ENCODE results near the gene DCAF8.

The DCAF8 gene

GRCh38 chr1:160264795-160265307 is 2.5 kb upstream of the DCAF8 start:
- DNase-seq (ENCODE audit: extremely low read depth, low read depth): no peak
- TF ChIP-seq CTCF (IDR thresholded peaks at IDR 0.05; ENCODE audit: low read depth, low read length, missing control alignments): no peak
- H3K4me3 ChIP-seq (replicated peaks; ENCODE audit: low read depth, low read length): no peak overlapping the region

GRCh38 chr1:160261556-160261892 is 825 bp downstream of the DCAF8 start:
- TF ChIP-seq CTCF (IDR thresholded peaks at IDR 0.05; ENCODE audit: low read depth, low read length, missing control alignments): no peak
- DNase-seq (ENCODE audit: extremely low read depth, low read depth): peak; percentile 72
- peak overlapping the region; percentile 97 for H3K4me3 ChIP-seq (replicated peaks; ENCODE audit: low read depth, low read length)

- no peak for TF ChIP-seq CTCF (IDR thresholded peaks at IDR 0.05; ENCODE audit: low read depth, low read length, missing control alignments)
- DNase-seq (ENCODE audit: extremely low read depth, low read depth): peak; percentile 77
- peak overlapping the region; percentile 97 for H3K4me3 ChIP-seq (replicated peaks; ENCODE audit: low read depth, low read length)
Observed at GRCh38 chr1:160260406-160261382, 1.7 kb downstream of the DCAF8 start.

- no peak overlapping the region for H3K4me3 ChIP-seq (replicated peaks; ENCODE audit: low read depth, low read length)
- DNase-seq (ENCODE audit: extremely low read depth, low read depth): no peak
- TF ChIP-seq CTCF (IDR thresholded peaks at IDR 0.05; ENCODE audit: low read depth, low read length, missing control alignments): no peak
Observed at GRCh38 chr1:160258177-160258798, 4.1 kb downstream of the DCAF8 start.

- DNase-seq (ENCODE audit: extremely low read depth, low read depth): no peak
- no peak for TF ChIP-seq CTCF (IDR thresholded peaks at IDR 0.05; ENCODE audit: low read depth, low read length, missing control alignments)
- H3K4me3 ChIP-seq (replicated peaks; ENCODE audit: low read depth, low read length): no peak overlapping the region
Observed at GRCh38 chr1:160257411-160258015, 4.8 kb downstream of the DCAF8 start.

GRCh38 chr1:160256396-160257046 is 5.8 kb downstream of the DCAF8 start:
- TF ChIP-seq CTCF (IDR thresholded peaks at IDR 0.05; ENCODE audit: low read depth, low read length, missing control alignments): no peak
- no peak overlapping the region for H3K4me3 ChIP-seq (replicated peaks; ENCODE audit: low read depth, low read length)
- DNase-seq (ENCODE audit: extremely low read depth, low read depth): no peak
